Loucy (cell line): ENCODE results near the gene BCAS3.

ENCODE experiments used
- H2AFZ ChIP-seq: fragments of 200-600 bp; sonication (generic); 2 replicates; pipeline ENCODE4 v1.6.0; 2016; ENCODE audit warnings: antibody characterized with exemption, mild to moderate bottlenecking, low read length, moderate library complexity
- H3F3A ChIP-seq: fragments of 200-600 bp; 2 replicates; pipeline ENCODE4 v1.6.0; 2016; ENCODE audit warnings: antibody characterized with exemption, low read depth, mild to moderate bottlenecking
- H3K27me3 ChIP-seq: fragments of 200-600 bp; sonication (generic); 2 replicates; pipeline ENCODE4 v1.6.1; 2014; ENCODE audit warnings: low read length, mild to moderate bottlenecking; ENCODE audit not compliant: insufficient read depth, poor library complexity, severe bottlenecking
- H3K36me3 ChIP-seq: fragments of 200-600 bp; sonication (generic); 2 replicates; pipeline ENCODE4 v1.6.1; 2016; ENCODE audit warnings: low read length; ENCODE audit not compliant: insufficient read depth
- H3K4me1 ChIP-seq: fragments of 200-600 bp; sonication (generic); 2 replicates; pipeline ENCODE4 v1.5.1; 2014; ENCODE audit warnings: low read length, mild to moderate bottlenecking; ENCODE audit not compliant: insufficient read depth, poor library complexity, severe bottlenecking
- H3K4me2 ChIP-seq: fragments of 200-600 bp; sonication (generic); 2 replicates; pipeline ENCODE4 v1.6.0; 2014; ENCODE audit warnings: antibody characterized with exemption, low read length, low read depth, mild to moderate bottlenecking; ENCODE audit not compliant: poor library complexity, severe bottlenecking
- H3K4me3 ChIP-seq: fragments of 200-600 bp; sonication (generic); 2 replicates; pipeline ENCODE4 v1.5.1; 2014; ENCODE audit warnings: low read length, mild to moderate bottlenecking, mixed read lengths; ENCODE audit not compliant: poor library complexity, severe bottlenecking
- H3K79me2 ChIP-seq: fragments of 200-600 bp; sonication (generic); 2 replicates; pipeline ENCODE4 v1.6.1; 2014; ENCODE audit warnings: low read length; ENCODE audit not compliant: insufficient read depth
- H3K9ac ChIP-seq: fragments of 200-600 bp; sonication (generic); 2 replicates; pipeline ENCODE4 v1.6.0; 2014; ENCODE audit warnings: mild to moderate bottlenecking, low read depth, low read length, moderate library complexity; ENCODE audit not compliant: poor library complexity, severe bottlenecking
- H3K9me2 ChIP-seq: fragments of 200-600 bp; sonication (generic); replicated peaks from 2 replicates; pipeline ENCODE4 v1.6.1; 2016; ENCODE audit warnings: low read depth, low read length, mixed read lengths
- H3K9me3 ChIP-seq: fragments of 200-600 bp; sonication (generic); 2 replicates; pipeline ENCODE4 v1.6.1; 2014; ENCODE audit warnings: mild to moderate bottlenecking, antibody characterized with exemption, low read length, low read depth; ENCODE audit not compliant: insufficient read depth
- H4K20me1 ChIP-seq: fragments of 200-600 bp; sonication (generic); 2 replicates; pipeline ENCODE4 v1.6.0; 2014; ENCODE audit warnings: antibody characterized with exemption, low read length, mild to moderate bottlenecking; ENCODE audit not compliant: insufficient read depth, poor library complexity, severe bottlenecking
- CTCF ChIP-seq: fragments of 200-600 bp; sonication (generic); conservative IDR thresholded peaks from 2 replicates; pipeline ENCODE4 v1.5.1; 2014; ENCODE audit warnings: mild to moderate bottlenecking, antibody characterized with exemption, low read length
- EZH2phosphoT487 ChIP-seq: fragments of 200-600 bp; IDR thresholded peaks from 2 replicates; pipeline ENCODE4 v1.6.1; 2018; ENCODE audit warnings: antibody characterized with exemption, mild to moderate bottlenecking, moderate library complexity, borderline replicate concordance

BCAS3 gene

DNA sequence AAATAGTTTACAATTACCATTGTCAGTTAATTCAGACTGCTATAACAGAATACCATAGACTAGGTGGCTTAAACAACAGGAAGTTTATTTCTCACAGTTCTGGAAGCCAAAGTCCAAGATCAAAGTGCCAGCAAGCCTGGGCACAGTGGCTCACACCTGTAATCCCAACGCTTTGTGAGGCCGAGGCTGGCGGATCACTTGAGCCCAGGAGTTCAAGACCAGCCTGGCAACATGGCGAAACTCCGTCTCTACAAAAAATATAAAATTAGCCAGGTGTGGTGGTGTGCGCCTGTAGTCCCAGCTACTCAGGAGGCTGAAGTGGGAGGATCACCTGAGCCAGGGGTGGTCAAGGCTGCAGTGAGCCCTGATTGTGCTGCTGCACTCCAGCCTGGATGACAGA lies 650.7 kb downstream of the BCAS3 start:
- Histone ChIP-seq H3K9me2 (no peaks in the 10 kb centered on the region), H3K79me2 (no peaks in the 10 kb centered on the region), H2AFZ (no peak overlapping the region), H3K4me3 (no peak overlapping the region), H3K27me3 (no peaks in the 10 kb centered on the region), H3K36me3 (no peaks in the 10 kb centered on the region), H3K9me3 (no peaks in the 10 kb centered on the region), H4K20me1 (no peaks in the 10 kb centered on the region), H3K4me1 (no peaks in the 10 kb centered on the region), H3K4me2 (no peak overlapping the region), H3F3A (no peaks in the 10 kb centered on the region), H3K9ac (no peak overlapping the region)
- TF ChIP-seq CTCF (no peak), EZH2phosphoT487 (no peak)

- H3K9me3 ChIP-seq = no peaks in the 10 kb centered on the region
- H3K4me1 ChIP-seq = no peaks in the 10 kb centered on the region
- H3K9ac ChIP-seq = no peak overlapping the region
- H3K36me3 ChIP-seq = no peaks in the 10 kb centered on the region
- H3K9me2 ChIP-seq = no peaks in the 10 kb centered on the region
- TF ChIP-seq EZH2phosphoT487 = no peak
- TF ChIP-seq CTCF = no peak
- H3K79me2 ChIP-seq = no peaks in the 10 kb centered on the region
- H3K4me2 ChIP-seq = no peak overlapping the region
- no peak overlapping the region for H2AFZ ChIP-seq
- H3K27me3 ChIP-seq = no peaks in the 10 kb centered on the region
- H4K20me1 ChIP-seq = no peaks in the 10 kb centered on the region
- no peaks in the 10 kb centered on the region for H3F3A ChIP-seq
- H3K4me3 ChIP-seq = no peak overlapping the region
These were observed 652.8 kb downstream of the BCAS3 start for GRCh38 chr17:61330174-61331150.

GRCh38 chr17:61331178-61331577 lies 653.5 kb downstream of the BCAS3 start:
- H3K27me3 ChIP-seq = no peaks in the 10 kb centered on the region
- H3K9me3 ChIP-seq = no peaks in the 10 kb centered on the region

More at GRCh38 chr17:61331178-61331577, 653.5 kb downstream of the BCAS3 start:
- H3K4me3 ChIP-seq = no peak overlapping the region
- no peaks in the 10 kb centered on the region for H4K20me1 ChIP-seq
- H3K9me2 ChIP-seq = no peaks in the 10 kb centered on the region
- no peak overlapping the region for H3K4me2 ChIP-seq
- H3K4me1 ChIP-seq = no peaks in the 10 kb centered on the region
- no peaks in the 10 kb centered on the region for H3F3A ChIP-seq
- H3K36me3 ChIP-seq = no peaks in the 10 kb centered on the region
- no peak overlapping the region for H2AFZ ChIP-seq
- TF ChIP-seq CTCF (no peak), EZH2phosphoT487 (no peak)
- no peak overlapping the region for H3K9ac ChIP-seq
- no peaks in the 10 kb centered on the region for H3K79me2 ChIP-seq
